ENCODE data around the gene JTB.
A peak's percentile ranks its signal among the peaks of the same experiment; 100 is the strongest.
"Not testable (repeated sequence)": the region's sequence is repeated elsewhere in the genome, so short reads cannot be mapped to it uniquely, and the experiment has no call there.

Gene JTB

DNA sequence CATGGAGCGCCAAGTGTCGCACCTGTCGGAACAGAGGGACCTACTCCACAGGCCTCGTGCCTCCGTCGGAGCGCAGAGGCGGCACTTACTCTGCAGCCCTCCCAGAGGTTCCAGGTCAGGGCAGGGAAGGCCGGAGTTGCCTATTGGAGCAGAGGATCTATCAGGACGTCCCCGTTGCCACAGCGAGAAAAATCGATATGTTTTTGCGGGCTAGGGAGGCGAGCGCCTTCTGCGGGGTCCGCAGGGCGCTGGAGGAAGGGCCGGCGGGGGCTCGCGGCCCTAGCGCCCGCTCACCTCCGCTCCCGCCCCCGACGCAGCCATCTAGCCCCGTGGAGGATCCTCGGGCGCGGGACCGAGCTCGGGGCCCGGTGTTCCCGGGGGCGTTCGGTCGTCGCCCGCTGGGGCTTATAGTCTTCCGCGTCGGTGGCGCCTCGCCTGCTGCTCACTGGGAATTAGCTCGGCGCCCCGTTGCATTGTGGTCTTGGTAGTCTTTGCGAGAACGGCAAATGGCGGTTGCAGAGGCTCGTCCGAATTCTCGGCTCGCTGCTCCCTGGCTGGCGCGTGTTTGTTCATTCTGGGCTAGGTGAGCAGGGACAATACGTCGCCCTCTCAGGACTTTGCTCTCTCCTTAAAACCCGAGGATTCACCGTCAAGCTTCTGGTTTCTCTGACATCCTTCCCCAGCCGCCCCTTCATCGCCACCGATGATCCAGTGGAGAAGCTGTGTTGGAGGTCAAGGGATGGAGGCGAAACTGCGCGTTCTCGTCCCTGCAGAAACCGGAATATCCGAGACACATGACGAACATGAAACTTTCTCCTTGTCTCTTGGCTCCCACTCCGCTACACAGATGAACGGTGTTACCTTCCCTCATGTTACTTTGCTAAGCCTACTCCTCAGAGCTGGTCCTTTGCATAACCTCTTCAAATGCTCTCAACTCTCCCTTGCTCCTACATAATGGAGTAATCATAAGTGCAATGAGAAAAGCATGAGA lies at the start of gene JTB:
Gene JTB (minus strand): TSS at position 425 of the 991 bp plus-strand sequence. CDS start 422 bp downstream, at position 3.
- DNase-seq: peak; percentile 89

DNA sequence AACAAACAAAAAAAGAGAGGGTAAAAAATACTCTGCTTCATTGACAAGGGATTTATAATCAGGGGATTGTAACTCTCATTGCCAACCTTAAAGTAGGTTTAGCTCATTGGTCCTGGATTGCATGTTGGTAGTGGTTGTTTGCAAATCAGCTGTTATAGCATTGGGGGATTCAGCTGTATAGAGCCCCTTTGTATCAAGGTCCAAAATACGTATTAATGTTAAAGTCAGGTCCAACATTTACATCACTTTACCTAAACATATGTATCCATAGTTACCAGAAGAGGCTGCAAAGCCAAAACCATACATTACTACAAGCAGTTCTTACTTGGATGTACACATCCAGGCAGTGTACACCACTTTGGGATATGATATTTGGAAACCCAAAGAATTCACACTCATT lies 42.5 kb upstream of the JTB start:
- DNase-seq: no peak

DNA sequence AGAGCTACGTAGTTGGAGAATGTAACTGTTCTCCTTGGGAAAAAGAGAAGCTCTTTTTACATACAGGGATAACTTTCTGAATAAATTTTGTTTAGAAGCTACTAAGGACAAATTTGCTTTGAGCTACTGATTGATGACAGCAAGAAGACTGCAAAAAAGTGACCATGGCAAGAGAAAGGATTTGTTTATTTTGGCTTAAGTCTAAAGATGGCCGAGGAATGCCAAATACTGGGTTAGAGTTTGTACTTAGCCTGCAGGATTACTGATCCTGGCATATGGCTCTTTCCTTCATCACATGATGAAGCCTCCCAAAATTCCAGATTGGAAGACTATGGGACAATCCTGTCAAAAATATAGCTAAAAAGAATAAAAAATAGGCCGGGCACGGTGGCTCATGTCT lies 41.8 kb upstream of the JTB start:
- no peak for DNase-seq

DNA sequence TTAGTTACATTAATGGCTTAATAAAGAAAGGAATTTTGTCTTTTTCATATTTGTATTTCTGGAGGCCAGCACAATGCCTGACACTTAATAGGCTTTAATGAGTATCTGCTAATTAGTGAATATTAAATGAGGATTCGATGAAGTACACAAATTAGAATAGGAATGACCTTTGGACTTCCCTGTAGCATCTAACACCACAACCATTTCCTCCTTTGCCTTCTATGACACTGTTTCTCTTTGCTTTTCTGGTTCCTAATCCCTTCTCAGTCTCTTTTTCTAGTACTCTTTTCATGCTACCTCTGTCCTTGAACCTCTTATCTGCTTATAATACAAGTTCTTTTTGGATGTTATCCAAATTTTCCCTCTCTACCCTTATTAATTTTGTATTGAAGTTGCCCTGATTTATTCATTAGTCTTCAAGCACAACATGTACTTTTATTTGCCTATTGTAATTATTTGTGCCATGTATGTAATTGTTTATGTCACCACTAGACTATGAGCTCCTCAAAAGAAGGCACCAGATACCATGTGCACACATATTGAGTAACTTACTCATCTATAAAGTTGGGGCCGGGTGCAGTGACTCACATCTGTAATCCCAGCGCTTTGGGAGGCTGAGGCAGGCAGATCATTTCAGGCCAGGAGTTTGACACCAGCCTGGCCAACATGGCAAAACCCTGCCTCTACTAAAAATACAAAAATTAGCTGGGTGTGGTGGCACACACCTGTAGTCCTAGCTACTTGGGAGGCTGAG lies 36.9 kb upstream of the JTB start:
- DNase-seq: no peak

DNA sequence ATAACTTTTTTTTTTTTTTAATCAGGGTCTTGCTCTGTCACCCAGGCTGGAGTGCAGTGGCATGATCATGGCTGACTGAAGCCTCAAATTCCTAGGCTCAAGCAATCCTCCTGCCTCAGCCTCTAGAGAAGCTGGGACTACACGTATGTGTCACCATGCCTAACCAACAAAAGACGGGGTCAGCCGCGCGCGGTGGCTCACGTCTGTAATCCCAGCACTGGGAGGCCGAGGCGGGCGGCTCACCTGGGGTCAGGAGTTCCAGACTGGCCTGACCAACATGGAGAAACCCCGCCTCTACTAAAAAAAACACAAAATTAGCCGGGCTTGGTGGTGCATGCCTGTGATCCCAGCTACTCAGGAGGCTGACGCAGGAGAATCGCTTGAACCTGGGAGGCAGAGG lies 35.1 kb upstream of the JTB start:
- DNase-seq: not testable (repeated sequence)

DNA sequence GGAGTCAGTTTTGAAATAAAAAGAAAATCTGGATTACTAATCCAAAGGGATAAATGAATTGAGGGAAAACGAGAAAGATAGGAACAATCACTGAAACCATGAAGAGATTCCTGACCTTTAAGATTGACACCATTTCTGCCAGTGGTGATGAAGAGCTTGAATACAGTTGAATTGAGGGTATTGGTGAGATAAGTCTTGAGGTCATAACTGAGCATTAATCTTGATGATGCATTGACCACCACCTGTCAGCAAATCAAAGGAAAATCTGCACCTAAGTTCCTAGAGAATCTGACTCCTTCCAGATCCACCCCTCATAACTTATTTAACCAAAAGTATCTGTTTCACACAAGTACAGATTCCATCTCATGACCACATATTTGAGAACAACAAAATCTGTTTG lies 34.7 kb upstream of the JTB start:
- no peak for DNase-seq

DNA sequence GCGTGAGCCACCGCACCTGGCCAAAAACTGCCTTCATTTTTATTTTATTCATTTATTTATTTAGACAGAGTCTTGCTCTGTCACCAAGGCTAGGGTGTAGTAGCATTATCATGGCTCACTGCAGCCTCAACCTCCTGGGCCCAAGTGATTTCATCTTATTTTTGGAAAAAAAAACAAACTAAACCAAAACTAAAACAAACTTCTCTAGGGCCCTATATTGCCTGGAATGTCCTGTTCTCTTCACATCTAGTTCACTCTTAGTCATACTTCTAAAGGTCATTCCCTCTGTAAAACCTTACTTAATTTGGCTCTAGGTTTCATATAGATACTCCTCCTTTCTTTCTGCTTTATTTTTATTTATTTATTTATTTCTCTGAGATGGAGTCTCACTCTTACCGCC lies 28.7 kb upstream of the JTB start:
- no peak for DNase-seq

DNA sequence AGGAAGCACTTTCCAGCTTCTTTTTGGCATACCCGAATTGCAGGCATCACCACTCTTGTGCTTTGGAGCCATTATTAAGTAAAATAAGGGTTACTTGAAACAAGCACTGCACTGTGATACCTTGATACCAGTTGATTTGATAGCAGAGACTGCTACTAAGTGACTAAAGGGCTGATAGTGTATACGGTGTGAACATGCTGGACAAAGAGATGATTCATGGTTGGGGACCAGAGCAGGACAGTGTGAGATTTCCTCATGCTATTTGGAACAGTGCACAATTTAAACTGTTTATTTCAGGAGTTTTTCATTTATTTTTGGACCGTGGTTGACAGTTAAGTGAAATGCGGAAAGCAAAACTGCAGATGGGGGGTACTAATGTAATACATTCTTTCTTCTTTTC lies 22.9 kb upstream of the JTB start:
- DNase-seq: no peak

DNA sequence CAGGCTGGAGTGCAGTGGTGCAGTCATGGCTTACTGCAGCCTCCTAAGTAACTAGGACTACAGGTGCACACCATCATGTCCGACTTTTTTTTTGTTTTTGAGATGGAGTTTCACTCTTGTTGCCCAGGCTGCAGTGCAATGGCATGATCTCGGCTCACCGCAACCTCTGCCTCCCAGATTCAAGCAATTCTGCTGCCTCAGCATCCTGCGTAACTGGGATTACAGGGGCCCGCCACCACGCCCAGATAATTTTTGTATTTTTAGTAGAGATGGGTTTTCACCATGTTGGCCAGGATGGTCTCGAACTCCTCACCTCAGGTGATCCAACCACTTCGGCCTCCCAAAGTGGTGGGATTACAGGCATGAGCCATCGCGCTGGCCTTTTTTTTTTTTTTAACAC lies 19.4 kb upstream of the JTB start:
- not testable (repeated sequence) for DNase-seq

DNA sequence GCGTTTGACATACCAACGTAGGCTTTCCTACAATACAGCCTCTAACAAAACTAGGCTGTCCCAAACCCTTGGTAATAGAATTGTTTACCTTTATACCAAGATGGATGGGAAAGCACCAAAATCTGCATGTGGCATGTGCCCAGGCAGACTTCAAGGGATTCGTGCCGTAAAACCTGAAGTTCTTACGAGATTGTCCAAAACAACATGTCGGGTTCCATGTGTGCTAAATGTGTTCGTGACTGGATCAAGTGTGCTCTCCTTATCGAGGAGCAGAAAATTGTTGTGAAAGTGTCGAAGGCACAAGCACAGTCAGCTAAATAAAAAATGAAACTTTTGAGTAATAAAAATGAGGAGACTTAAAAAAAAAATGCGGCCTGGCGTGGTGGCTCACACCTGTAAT lies 18.2 kb upstream of the JTB start:
- DNase-seq: no peak

DNA sequence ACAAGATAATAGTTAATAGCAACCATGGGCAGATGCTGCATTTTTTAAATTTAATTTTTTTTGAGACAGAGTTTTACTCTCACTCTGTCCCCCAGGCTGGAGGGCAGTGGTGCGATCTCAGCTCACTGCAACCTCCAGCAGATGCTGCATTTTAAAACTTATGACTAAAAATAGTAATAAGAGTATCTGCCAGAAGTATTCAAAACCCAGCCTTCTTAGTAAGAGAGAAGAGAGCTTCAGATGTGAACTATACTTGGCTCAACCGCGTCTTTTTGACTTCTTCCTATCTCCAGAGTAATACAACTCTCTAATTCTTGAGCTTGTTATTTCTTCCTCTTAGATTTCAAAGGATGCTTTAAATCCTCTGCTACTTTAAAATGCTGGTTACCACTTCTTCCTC lies 17.7 kb upstream of the JTB start:
- DNase-seq: no peak

DNA sequence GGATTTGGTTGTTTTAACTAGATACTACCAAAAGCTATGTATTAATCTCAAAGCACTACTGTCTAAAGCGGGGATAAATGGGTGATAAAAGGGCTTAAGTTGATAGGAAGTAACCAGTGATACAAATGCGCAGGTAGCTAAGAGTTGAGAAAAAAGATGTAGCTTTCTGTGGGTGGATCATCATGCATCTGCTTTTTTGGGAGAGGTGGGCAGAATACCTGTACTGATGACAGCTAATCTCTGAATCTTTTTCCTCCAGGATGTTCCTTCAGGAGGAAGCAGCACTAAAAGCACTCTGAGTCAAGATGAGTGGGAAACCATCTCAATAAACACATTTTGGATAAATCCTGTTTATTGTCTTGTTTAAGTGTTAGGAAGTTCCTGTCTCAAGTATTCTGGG lies 14.3 kb upstream of the JTB start:
- DNase-seq: no peak

DNA sequence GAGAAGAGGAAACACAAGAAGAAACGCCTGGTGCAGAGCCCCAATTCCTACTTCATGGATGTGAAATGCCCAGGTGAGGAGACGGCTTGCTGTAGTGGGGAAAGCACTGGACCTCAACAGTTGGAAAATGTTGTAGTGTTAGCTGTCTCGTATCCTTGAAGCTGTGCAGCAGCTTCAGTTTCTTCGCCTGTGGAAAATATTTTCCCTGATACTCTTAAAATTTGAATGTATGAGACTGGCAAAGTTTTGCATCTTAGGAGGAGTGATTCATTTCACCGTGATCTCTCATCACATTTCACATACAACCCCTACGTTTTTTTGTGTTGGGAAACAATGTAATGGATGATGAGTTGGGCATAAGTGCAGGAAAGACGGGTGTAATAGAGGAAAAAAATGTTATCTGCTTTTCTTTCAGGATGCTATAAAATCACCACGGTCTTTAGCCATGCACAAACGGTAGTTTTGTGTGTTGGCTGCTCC lies 13.7 kb upstream of the JTB start:
- no peak for DNase-seq

DNA sequence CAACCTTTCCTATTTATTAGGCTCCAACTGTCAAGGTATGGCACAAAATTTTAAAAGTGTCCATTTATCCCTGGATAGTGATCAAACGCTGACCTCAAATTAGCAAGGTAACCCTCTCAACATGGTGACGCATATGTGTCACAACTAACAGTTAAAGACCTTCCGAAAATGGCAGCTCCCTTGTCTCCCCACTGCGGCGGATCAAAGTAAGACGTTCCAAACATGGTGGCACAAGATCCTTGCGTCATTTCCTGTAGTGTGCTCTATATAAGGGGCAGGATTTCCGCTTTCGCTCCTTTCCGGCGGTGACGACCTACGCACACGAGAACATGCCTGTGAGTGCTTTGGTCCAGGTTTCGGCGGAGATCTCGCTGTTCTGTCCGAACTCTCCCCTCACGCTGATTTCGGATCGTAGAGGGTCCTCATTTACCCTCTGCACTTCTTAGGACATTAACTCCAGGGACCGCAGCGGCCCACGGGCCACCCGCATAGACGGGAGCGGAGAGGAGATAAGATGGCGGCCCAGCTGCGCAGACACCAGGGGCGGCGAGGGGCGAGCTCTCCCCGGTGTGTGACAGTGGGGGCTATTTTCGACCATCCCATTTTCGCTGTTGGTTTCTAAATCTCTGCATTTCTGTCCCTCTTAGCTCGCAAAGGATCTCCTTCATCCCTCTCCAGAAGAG lies 13.1 kb upstream of the JTB start, which contains the start of gene RPS27:
Gene RPS27 (plus strand): TSS at position 295 of the 683 bp plus-strand sequence. CDS start 35 bp downstream, at position 330.
- peak; percentile 97 for DNase-seq

DNA sequence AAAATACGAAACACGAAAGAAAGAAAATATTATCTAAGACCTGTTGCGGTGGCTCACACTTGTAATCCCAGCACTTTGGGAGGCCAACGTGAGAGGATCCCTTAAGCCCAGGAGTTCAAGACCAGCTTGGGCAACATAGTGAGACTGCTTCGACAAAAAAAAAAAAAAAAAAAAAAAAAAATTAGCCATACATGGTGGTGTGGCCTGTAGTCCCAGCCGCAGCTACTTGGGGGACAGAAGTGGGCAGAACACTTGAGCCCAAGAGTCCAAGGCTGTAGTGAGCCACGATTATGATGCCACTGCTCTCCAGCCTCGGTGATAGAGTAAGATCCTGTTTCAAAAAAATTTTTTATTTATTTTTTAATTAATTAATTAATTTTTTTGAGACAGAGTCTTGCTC lies 10.1 kb upstream of the JTB start:
- no peak for DNase-seq

DNA sequence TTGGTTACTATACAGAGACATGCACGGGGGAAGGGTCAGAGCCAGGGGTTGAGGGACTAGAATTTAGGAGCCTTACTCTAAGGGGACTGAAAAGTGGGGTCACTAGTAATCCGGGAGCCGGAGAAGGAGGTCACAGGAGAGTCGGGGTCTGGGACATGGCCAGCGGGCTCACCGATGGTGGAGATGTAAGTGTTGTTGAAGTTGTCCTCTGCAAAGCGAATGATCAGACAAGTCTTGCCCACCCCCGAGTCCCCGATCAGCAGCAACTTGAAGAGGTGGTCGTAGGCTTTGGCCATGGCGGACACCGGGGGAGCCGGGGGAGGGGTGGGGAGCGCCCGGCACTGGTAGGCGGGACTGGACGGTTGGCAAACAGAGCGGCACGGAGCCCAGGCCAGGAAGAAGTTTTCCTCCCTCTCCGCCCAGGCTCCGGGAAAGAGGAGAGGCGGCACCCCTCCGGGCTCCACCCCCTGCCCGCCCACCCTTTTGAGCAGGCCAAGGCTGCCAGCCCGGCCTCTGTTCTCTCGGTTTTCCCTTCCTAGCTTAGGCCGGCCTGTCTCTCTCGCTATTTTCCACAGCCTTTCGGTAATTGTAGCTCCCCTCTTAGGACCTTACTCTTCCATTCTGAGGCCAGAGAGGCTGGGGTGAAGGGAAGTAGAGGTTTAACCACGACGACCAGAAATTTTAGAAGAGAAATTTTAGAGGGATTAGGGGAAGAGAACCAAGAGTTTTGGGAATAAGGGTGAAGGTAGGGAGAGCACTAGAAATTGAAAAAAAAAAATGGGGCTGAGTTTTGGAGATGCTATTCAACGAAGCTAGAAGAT lies 8.7 kb upstream of the JTB start, which contains the start of gene RAB13:
Gene RAB13 (minus strand): TSS at position 399 of the 821 bp plus-strand sequence. CDS start 103 bp downstream, at position 296.
- DNase-seq: peak; percentile 22

DNA sequence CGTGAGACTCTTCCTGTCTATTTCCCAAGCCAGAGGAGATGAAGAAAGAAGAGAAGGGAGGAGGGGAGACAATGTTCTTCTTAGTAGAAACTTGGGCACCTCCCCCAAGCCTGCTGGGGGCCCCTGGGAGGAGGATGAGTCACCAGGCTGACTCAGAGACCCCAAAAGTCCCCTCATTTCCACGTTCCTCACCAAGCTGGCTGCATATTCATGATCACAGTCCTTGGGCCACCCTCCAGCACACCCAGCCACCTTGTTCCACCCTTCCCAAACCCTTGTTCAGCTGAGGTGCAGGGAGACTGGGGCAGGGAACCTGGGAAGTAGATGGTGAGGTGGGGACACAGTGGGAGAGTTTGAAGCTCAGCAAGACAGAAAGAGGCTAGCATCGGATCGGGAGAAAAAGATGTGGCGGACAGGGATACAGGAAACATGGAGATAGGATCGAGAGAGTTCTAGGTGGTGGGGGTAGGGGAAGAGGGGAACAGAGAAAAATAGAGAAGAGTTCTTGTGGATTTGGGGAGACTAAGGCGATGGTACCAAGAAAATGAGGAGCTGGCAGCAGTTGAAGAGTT lies 8.0 kb upstream of the JTB start:
- no peak for DNase-seq

DNA sequence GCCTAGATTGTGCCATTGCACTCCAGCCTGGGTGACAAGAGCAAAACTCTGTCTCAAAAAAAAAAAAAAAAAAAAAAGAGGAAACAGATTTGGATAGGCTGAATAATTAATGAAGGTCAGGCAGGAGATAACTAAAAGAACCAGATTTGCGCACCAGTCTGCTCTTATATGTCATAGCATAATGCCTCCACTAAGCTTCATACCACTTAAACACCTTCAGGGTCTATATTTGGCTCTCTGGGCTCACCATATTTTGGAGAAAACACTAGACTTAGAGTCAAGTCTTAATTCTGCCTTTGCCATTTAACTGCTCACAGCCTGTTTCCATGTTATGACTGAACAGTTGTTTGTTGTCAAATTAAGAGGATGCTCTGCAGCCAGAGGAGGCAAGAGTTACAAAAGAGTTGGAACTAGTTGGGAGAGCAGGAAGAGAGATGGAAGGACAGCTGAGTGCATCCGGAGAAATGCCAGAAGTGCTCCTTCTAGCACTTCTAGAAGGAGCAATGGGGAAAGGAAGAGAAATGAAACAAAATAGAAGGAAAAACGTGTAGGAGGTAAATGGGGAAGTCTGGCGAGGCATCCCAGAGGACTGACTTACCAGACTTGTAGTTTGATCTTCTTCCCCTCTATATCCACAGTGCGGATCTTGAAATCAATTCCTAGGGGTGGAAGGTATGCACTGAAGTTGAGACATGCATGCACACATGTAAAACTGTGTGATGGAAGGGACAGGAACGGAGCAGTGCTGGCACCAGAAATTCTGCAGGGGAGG lies 6.8 kb upstream of the JTB start:
- DNase-seq: no peak

DNA sequence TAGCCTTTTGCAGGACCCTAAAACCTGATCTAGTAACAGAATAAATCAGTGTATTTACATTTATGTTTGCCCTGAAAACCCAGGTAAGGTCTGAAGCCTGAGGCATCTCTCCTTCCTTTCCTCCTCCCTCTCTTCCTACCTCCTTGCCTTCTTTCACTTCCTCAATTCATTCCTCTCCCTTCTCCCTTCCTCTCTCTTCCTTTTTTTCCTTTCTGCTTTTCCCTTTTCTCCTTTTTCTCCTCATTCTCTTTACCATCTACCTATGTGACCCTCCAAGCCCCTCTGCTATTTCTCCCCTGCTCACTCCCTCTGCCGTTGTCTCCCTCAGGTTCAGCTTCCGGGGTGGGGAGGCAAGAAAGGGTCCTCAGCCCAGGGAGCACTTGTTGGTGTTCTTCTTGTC lies 4.3 kb upstream of the JTB start:
- DNase-seq: not testable (repeated sequence)

DNA sequence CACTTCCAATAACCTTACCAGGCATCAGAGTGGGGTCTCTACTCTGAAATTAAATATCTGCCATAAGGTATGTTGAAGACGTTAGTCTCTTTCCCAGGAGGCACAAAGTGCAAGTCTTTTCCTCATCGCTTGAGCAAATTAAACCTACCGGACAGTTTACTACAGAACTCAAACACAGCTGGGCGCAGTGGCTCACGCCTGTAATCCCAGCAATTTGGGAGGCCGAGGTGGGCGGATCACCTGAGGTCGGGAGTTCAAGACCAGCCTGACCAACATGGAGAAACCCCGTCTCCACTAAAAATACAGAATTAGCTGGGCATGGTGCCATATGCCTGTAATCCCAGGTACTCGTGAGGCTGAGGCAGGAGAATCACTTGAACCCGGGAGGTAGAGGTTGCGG lies 1.6 kb upstream of the JTB start:
- DNase-seq: not testable (repeated sequence)

Measured in NCI-H1092 (cell line).